ENCODE results near the gene SIGLEC5. TPM values are rescaled to one million over a fixed set of nuclear protein-coding genes. Genes with fewer than 3 reads are reported as not detected.
"Not testable (repeated sequence)": the region's sequence is repeated elsewhere in the genome, so short reads cannot be mapped to it uniquely, and the experiment has no call there.

The SIGLEC5 gene
- under 1 TPM in 3 of 4 donors, not detected in 1; 0.10 to 0.53 (median 0.22) TPM for polyA plus RNA-seq (ENCODE audit: insufficient read length in 4 of 4)

- not testable (repeated sequence) for DNase-seq (ENCODE audit: low read depth in 4 of 4, low spot score in 3 of 4)
These were observed at the start of gene SIGLEC5 for GRCh38 chr19:51630315-51630714. SIGLEC5 (minus strand) TSS chr19:51630401; CDS start chr19:51630335, 66 bp downstream.

GRCh38 chr19:51676566-51677083 lies 46.4 kb upstream of the SIGLEC5 start:
- no peak for DNase-seq (ENCODE audit: low read depth in 4 of 4, low spot score in 3 of 4)

GRCh38 chr19:51675911-51676565 lies 45.8 kb upstream of the SIGLEC5 start:
- DNase-seq (ENCODE audit: low read depth in 4 of 4, low spot score in 3 of 4), result not testable (repeated sequence)

GRCh38 chr19:51668216-51668615 lies 38.0 kb upstream of the SIGLEC5 start:
- no peak for DNase-seq (ENCODE audit: low read depth in 4 of 4, low spot score in 3 of 4)

- no peak for DNase-seq (ENCODE audit: low read depth in 4 of 4, low spot score in 3 of 4)
These were observed 34.8 kb upstream of the SIGLEC5 start for GRCh38 chr19:51664997-51665396.

GRCh38 chr19:51664131-51664530 lies 33.9 kb upstream of the SIGLEC5 start:
- DNase-seq (ENCODE audit: low read depth in 4 of 4, low spot score in 3 of 4), result no peak

- DNase-seq (ENCODE audit: low read depth in 4 of 4, low spot score in 3 of 4), result no peak
These were observed 33.4 kb upstream of the SIGLEC5 start for GRCh38 chr19:51663650-51664049.

GRCh38 chr19:51660975-51661600 lies 30.9 kb upstream of the SIGLEC5 start:
- DNase-seq (ENCODE audit: low read depth in 4 of 4, low spot score in 3 of 4), result peak; percentile 64 to 78 (median 68)

- no peak for DNase-seq (ENCODE audit: low read depth in 4 of 4, low spot score in 3 of 4)
These were observed 24.6 kb upstream of the SIGLEC5 start for GRCh38 chr19:51654783-51655182.

GRCh38 chr19:51653162-51653561 lies 23.0 kb upstream of the SIGLEC5 start:
- no peak for DNase-seq (ENCODE audit: low read depth in 4 of 4, low spot score in 3 of 4)

- DNase-seq (ENCODE audit: low read depth in 4 of 4, low spot score in 3 of 4), result no peak
These were observed 22.1 kb upstream of the SIGLEC5 start for GRCh38 chr19:51652266-51652665.

- DNase-seq (ENCODE audit: low read depth in 4 of 4, low spot score in 3 of 4), result no peak
These were observed 21.1 kb upstream of the SIGLEC5 start for GRCh38 chr19:51651216-51651846.

- no peak for DNase-seq (ENCODE audit: low read depth in 4 of 4, low spot score in 3 of 4)
These were observed 17.1 kb upstream of the SIGLEC5 start for GRCh38 chr19:51647318-51647717.

- DNase-seq (ENCODE audit: low read depth in 4 of 4, low spot score in 3 of 4), result not testable (repeated sequence)
These were observed 16.5 kb upstream of the SIGLEC5 start, which contains the start of gene SIGLEC14 for GRCh38 chr19:51646730-51647129. SIGLEC14 (minus strand) TSS chr19:51646825; CDS start chr19:51646759, 66 bp downstream.

- DNase-seq (ENCODE audit: low read depth in 4 of 4, low spot score in 3 of 4), result no peak
These were observed 14.6 kb upstream of the SIGLEC5 start for GRCh38 chr19:51644636-51645271.

GRCh38 chr19:51641648-51642047 lies 11.4 kb upstream of the SIGLEC5 start:
- no peak for DNase-seq (ENCODE audit: low read depth in 4 of 4, low spot score in 3 of 4)

GRCh38 chr19:51640386-51640785 lies 10.2 kb upstream of the SIGLEC5 start:
- no peak for DNase-seq (ENCODE audit: low read depth in 4 of 4, low spot score in 3 of 4)

GRCh38 chr19:51639916-51640315 lies 9.7 kb upstream of the SIGLEC5 start:
- no peak for DNase-seq (ENCODE audit: low read depth in 4 of 4, low spot score in 3 of 4)

GRCh38 chr19:51637362-51637978 lies 7.3 kb upstream of the SIGLEC5 start:
- DNase-seq (ENCODE audit: low read depth in 4 of 4, low spot score in 3 of 4), result no peak

- DNase-seq (ENCODE audit: low read depth in 4 of 4, low spot score in 3 of 4), result no peak
These were observed 1.9 kb upstream of the SIGLEC5 start for GRCh38 chr19:51632126-51632525.
